GM21447 (cell line): ENCODE data around the gene RBM33.
"Not testable (repeated sequence)": the region's sequence is repeated elsewhere in the genome, so short reads cannot be mapped to it uniquely, and the experiment has no call there.

Source experiments
- ATAC-seq: cut with Tn5 transposase; IDR thresholded peaks from one replicate; pipeline ENCODE4 v1.9.1; 2021; ENCODE audit not compliant: unreplicated experiment

Gene RBM33

DNA sequence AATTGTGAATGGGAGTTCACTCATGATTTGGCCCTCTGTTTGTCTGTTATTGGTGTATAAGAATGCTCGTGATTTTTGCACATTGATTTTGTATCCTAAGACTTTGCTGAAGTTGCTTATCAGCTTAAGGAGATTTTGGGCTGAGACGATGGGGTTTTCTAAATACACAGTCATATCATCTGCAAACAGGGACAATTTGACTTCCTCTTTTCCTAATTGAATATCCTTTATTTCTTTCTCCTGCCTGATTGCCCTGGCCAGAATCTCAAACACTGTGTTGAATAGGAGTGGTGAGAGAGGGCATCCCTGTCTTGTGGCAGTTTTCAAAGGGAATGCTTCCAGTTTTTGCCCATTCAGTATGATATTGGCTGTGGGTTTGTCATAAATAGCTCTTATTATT, 43.8 kb downstream of the RBM33 start:
- ATAC-seq: not testable (repeated sequence)

DNA sequence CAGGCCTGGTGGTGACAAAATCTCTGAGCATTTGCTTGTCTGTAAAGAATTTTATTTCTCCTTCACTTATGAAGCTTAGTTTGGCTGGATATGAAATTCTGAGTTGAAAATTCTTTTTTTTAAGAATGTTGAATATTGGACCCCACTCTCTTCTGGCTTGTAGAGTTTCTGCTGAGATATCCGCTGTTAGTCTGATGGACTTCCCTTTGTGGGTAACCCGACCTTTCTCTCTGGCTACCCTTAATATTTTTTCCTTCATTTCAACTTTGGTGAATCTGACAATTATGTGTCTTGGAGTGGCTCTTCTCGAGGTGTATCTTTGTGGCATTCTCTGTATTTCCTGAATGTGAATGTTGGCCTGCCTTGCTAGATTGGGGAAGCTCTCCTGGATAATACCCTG, 46.2 kb downstream of the RBM33 start:
- not testable (repeated sequence) for ATAC-seq

DNA sequence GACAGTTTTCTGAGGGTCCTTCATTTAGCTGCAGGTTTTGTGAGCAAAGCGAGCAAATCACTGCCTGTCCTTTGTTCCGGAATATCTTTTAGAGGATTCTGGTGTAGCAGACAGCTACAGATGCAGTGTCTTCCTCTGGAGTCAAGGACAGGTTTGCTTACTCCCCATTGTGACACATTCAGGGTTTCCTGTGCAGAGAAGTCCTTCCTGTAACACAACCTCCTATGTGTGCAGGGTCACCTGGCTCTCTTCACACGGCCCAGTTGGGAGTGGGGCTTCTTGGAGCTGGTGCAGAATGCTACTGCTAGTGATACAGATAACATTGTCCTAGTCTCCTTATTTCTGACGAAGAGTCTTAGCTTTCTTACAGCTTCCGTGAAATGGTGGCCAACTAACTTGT, 47.9 kb downstream of the RBM33 start:
- no peak for ATAC-seq

DNA sequence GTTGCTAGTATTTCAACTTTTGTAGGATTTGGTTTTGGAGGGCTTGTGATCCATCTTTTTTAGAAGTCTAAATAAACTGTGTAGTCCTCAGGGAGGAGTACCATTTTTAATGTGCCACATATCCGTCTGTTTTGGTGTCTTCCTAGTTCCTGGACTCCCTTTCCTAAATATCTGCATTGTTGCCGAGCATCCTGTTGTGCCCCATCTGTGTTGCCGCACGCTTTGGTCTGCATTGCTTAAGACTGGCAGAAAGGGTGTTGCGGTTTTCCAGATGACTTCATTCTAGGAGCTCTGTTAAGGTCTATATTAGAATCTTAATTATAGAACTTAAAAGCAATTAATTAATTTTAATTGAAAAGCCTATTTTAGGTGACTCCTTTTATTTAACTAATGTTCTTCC, 49.4 kb downstream of the RBM33 start:
- no peak for ATAC-seq

DNA sequence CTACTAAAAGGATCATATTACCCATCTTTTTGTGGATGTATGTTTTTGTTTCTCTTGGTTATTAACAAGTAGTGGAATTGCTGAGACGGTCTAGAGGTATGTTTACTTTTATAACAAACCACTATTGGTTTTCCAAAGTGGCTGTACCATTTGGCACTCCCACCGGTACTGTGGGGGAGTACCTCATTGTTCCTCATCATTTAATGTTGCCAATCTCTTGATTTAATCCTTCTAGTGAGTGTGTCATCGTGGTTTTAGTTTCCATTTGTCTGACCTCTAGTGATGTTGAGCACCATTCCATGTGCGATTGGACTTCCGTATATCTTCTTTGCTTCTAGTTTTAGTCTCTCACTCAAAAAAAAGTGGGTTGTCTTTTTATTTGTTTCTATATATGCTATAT, 50.4 kb downstream of the RBM33 start:
- no peak for ATAC-seq

DNA sequence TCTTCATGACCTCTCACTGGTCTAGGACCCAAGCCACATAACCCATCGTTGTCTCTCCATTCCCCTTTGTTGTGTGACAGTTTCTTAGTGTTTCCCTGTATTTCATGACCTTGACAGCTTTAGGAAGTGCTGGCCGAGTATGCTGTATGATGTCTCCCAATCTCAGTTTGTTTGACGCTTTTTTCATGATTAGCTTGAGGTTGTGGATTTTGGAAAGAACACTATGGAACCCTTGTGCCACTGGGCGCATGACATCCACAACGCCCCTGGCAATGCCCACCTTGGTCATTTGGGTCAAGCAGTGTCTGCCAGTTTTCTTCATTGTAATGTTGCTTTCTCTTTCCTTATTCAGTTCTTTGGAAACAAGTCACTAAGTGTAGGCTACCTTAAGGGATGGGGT, 52.3 kb downstream of the RBM33 start:
- ATAC-seq: no peak

DNA sequence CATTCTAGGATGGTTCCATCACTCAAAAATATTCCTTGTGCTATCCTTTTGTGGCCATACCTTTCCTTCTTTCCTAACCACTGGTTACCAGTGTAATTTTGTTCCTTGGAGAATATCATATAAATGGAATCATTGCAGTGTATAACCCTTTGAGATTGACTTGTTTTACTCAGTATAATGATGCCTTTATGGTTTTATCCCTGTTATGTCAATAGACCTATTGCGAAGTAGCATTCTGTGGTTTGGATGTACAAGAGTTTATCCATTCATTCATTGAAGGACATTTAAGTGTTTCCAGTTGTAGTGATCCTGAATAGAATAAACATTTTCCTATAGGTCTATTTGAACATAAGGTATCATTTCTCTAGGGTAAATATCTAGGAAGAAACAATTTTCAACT, 54.2 kb downstream of the RBM33 start:
- no peak for ATAC-seq

DNA sequence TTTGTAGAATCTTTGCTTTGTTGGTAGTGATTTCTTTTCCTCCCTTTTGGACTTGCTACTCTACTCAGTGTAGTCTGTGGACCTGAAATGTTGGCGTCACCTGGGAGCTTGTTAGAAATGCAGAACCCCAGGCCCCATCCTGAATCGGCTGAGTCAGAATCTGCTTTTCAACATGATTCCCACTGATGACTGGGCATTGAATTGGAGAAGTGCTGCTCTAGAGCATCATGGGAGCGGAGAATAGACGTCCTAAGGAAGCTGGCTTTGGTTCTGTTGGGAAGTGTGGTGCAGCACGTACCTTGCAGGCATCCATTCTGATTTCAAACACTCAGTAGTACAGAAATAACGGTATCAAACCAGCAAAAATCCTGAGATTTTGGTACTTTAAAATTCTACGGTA, 54.7 kb downstream of the RBM33 start:
- no peak for ATAC-seq

DNA sequence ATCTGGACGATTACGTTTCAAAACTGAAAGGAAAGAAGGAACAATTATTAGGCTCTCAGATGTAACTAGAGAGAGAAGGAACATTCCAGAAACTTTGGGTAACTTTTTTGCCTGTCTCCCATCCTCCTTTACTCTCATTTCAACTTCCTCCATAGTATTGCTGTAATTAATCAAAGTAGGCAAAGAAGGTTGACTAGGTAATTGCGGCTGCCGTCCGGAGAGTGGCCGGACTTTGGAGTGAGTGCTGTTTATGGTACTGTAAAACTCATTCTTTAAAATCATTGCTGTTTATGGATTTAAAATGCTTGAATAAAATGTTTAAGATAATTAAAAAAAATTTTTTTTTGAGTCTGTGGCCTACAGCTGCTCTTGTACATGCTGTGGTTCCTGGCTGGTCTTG, 56.4 kb downstream of the RBM33 start:
- no peak for ATAC-seq

DNA sequence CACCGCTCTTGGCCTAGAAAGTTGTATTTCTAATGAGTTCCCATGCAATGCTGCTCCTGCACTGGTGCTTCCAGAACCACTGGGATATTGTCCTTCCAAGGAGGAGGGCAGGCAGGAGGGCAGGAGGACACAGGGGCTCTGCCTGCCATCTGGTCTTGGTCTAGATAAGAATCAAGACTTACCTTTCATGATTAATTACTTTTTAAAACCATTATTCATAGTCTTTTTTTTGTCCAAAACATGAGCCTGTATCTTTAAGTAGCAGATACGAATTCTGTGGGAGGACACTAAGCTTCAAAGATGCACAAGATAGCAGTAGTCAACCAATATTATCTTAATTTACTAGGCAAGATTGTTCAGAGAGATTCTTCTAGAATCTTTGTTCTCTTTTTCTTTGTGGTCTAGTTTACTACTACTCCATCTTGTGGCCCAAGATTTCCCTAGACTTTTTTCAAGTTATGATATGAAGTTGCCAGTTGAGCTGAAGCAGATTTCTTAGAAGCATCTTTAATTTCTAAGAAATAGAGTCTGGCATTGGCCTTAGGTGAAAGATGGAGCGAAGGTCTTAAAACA, 57.6 kb downstream of the RBM33 start:
- ATAC-seq: no peak

DNA sequence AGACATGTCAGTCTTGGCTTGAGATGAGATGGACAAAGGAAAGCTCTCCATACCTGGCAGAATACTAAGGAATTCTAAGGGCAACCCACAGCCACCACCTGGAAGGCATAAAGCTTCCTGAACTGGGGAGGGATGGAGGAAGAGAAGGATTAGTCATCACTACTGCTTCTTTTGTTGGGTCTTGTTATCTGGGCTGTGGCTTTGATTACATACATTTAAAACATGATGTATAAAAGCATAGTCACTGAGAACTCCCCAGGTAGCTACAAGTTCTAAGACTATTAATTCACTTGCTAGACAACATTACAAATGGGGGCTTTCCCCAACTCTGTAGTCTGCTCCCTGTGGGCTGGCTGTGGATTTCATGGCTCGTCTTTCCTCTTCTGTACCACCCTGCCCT, 58.2 kb downstream of the RBM33 start:
- no peak for ATAC-seq

DNA sequence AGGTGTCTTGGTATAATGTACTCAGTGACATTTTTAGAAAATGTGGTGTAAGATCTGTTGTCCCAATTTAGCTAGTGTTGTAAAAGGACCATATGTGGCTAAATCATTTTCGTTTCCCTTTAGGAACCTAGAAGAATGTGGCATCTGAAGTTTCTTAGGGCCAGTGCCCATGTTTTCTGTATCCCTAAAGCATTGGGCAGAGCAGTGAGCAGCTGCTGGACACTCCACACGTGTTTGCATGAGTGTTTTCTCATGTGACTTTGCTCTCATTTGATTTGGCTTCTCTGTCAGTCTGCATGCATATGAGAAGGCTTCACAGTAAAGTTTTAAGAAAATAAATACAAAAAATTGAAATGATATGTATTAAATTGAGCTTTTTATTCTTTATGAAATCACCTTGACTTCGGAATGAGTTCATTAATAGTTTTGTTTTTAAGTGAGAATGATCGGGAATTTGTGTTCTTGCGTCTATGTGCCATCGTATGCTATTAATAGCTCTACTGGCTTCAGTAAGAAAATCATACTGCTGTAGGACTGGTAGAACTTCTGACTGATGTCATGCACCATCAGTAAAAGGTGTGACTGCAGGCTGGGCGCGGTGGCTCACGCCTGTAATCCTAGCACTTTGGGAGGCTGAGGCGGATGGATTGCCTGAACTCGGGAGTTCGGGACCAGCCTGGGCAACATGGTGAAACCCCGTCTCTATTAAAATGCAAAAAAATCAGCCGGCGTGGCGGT, 61.3 kb downstream of the RBM33 start:
- no peak for ATAC-seq

DNA sequence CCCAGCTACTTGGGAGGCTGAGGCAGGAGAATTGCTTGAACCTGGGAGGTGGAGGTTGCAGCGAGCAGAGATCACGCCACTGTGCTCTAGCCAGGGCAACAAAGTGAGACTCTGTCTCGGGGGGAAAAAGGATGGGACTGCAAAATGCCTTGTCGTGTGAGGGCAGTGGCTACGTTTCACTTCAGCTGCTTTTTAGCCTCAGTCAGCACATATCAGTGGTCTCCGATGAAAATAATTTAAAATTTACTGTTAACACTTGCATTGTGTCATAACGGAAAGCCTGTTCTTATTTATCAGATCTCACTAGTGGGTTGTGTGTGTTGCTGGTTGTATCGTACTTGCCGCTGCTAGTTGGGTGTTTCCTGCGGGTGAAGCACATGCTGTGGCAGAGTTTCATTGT, 61.9 kb downstream of the RBM33 start:
- no peak for ATAC-seq

DNA sequence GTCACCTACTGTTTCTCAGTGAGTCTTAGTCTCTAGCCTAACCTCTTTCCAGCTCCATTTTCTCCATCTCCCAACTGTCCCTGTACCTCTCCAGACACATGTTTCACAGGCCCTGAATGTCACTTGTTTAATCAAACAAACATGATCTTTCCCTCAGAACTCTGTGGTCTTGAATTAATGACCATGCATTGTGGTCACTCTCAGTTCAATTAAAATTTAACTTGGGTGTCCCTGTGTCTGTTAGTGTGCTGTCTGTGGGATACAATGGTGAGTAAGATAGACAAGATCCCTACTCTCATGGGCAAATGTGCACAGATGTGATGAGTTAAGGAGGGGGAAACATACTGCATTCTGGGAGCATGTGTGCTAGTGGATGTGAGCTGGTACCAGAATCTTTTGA, 65.0 kb downstream of the RBM33 start:
- peak; percentile 46 for ATAC-seq

DNA sequence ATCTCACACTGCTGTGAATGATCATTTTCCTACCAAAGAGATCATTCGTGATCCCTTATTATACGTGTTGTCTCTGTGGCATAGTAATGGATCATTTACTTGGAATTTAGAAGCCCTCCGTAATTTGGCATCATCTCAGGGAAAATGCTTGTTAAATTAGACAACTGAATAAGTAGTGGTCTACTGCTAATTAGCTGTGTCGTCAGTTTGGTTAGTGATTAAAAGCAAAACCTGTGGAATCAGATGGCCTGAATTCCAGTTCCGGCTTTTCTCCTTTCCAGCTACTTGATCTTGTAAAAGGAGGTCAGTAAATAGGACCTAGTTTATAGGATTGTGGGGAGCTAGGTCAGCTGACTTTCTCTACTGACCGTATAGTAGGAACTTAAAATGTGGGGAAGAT, 65.6 kb downstream of the RBM33 start:
- ATAC-seq: no peak

DNA sequence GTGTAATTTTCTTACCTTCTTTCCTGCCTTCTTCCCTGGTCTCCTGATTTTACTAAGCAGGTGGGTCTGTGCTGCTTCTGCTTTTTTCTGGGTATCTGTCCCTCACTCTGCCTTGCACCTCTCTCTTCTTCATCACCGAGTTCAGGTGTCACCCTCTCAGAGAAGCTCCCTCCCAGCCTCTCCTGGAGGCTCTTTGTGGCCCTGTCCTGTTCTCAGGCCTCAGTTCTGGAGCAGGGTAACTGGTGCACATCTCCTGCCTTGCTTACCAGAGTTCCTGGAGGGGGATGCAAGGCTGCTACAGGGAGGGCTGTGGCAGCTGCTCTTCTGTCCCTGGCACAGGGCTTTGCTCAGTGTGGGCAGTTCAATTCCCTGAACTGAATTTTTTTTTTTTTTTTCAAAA, 66.1 kb downstream of the RBM33 start:
- ATAC-seq: no peak

DNA sequence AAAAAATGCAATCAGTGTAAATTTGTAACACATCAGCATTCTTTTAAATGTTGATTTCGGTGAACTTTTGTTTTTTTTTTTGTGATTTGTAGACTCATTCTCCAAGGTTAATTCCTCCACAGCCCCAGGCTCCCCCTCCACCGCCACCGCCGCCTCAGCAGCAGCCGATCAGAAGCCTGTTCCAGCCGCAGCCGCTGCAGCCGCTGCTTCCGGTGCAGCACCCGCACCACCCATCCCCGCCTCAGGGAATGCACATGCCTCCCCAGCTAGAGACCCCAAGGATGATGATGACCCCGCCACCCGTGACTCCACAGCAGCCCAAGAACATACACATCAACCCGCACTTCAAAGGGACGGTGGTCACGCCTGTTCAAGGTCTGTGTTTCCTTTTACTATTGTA, 66.6 kb downstream of the RBM33 start:
- ATAC-seq: no peak

DNA sequence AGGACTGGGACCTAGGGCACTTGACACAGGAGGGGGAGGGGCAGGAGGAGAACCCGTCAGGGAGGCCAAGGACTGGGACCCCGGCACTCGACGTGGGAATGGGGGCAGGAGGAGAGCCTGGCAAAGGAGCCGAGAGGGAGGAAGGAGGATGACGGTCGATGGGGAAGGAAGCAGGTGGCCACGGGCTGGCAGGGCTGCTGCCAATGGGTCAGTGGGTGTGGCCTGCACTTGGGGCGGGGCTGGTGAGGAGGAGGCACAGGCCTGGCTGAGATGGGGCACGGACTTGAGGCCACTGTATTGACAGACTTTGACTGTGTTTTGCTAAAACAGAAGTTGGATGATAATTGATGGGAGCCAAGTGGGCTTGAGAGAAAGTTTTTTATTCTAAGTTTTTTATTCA, 68.9 kb downstream of the RBM33 start:
- no peak for ATAC-seq

DNA sequence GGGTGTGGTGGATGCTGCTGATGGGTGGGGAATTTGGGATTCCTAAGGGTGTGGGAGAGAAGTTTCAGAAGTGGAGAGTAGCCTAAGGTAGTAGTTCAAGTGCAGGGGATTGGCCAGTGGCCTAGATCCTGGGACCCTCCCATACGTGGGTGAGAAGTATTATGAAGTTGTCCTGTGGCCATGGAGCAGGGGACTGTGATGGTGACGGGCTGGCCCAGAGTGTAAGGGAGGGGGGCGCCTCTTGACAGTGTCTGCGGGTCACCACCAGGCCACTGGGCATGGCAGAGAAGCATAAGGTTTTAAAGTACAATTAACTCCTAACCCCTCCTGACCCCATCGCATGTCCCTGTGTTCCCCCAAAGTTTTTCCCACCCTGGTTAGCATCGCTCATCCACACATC, 70.2 kb downstream of the RBM33 start:
- no peak for ATAC-seq

DNA sequence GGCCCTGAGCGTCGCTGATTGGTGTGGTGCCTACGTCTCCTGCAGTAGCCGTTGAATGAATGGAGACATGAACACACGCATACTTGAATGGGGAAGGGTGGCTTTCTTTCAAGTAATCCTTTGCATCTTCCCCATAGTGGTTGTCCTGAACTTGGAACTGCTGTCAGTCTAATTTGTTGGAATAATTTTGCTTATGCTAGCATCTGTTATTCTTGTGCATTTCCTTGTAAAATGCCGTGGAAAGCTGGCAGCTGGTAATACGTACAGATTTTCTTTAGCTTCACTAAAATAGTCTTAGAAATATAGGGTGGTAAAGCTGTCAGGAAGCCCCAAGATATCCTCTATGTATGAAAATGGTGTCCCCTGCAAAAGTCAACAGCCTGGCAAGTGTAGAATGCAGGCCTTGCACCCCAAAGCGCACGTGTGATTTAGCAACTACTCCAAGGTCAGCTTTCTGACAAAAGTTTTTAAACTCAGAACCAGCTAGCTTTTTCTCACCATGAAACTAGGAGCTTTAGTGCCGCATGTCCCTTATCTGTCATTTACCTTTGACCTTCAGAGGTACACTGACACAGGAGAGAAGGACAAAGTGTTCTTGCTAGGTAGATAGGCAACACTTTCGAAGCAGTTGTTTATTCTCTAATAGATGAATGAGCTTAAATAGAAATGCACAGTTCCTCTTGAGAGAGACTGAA, 70.8 kb downstream of the RBM33 start:
- ATAC-seq: no peak

DNA sequence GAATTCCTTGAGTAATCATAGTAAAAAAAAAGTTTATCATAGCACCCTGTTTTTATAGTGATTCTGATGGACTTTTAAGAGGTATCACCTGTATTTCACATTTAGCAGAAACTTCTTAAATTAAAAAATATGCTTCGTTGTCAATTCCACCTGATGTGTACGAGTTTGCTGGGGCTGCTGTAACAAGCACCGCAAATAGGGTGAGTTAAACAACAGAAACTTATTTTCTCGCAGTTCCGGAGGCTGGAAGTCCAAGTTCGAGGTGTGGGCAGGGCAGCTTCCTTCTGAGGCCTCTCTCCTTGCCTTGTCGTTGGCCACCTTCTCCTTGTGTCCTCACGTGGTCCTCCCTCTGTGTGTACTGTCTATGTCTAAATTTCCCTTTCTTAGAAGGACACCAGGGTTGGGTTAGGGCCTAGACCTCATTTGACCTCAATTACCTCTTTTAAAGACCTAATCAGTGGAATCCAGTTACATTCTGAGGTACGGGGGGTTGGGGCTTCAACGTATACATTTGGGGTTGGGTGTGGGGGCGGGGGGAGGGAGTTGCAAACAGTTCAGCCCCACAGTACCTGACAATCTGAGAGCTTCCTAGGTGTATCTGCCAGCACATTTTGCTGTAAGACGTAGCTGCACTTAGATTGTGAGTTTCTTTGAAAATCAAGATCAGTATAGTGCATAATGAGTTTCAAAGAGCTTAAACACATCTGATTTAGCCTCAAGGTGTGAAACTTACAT, 72.7 kb downstream of the RBM33 start:
- no peak for ATAC-seq

DNA sequence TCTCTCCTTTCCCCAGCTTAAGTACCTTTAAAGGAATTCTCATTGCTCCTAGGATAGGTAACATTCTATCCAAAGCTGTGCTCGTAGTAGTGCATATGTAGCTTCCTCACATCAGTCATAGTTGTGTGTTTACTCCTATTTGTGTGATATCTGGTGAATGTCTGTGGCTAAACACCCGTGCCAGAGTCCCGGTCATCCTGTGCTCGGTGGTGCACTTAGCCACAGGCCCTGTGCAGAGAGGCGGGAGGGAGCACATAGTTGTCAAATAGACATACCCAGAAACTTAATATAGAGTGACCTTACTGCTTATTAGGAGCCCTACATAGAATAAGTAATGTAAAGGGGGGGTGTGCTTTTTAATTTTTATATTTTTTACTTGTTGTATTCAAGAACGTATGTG, 76.6 kb downstream of the RBM33 start:
- peak; percentile 31 for ATAC-seq
